Measurements from ENCODE around the gene IGDCC3. TPM values are rescaled to one million over a fixed set of nuclear protein-coding genes. Genes with fewer than 3 reads are reported as not detected.

Gene IGDCC3
- total RNA-seq, 1 donor from 2014 or later: 125 TPM

DNA sequence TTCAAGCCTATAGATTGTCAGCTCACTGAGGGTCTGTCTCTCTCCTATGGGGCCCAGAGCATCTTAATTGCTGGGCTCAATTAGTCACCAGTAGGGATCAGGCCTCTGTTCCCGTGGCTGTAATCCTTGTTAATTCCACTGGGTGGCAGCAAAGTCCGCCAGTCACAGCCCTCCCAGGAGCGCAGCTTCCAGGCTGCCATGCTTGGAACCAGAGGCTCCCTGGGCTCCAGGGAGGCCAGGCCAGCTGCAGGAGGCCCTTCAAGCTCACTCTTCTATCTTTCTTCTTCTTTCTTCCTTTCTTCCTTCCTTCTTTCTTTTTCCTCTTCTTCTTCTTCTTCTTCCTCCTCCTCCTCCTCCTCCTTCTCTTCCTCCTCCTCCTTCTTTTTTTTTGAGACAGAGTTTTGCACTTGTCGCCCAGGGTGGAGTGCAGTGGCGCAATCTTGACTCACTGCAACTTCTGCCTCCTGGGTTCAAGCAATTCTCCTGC is 58.9 kb downstream of the IGDCC3 start:
- no peaks in the 10 kb centered on the region for H3K4me1 Mint-ChIP-seq (ENCODE audit: low read depth)
- no peak overlapping the region for H3K27ac Mint-ChIP-seq
- peak; percentile 81 for DNase-seq (ENCODE audit: low spot score, unreplicated experiment)
- peaks cover 5% of the 10 kb centered on the region for H3K27me3 Mint-ChIP-seq
- H3K9me3 Mint-ChIP-seq (ENCODE audit: low read depth): no peaks in the 10 kb centered on the region
- no peaks in the 10 kb centered on the region for H3K36me3 Mint-ChIP-seq (ENCODE audit: insufficient read depth)
- H3K4me3 Mint-ChIP-seq (ENCODE audit: low read depth): no peak overlapping the region
- TF ChIP-seq, protein P1, sequence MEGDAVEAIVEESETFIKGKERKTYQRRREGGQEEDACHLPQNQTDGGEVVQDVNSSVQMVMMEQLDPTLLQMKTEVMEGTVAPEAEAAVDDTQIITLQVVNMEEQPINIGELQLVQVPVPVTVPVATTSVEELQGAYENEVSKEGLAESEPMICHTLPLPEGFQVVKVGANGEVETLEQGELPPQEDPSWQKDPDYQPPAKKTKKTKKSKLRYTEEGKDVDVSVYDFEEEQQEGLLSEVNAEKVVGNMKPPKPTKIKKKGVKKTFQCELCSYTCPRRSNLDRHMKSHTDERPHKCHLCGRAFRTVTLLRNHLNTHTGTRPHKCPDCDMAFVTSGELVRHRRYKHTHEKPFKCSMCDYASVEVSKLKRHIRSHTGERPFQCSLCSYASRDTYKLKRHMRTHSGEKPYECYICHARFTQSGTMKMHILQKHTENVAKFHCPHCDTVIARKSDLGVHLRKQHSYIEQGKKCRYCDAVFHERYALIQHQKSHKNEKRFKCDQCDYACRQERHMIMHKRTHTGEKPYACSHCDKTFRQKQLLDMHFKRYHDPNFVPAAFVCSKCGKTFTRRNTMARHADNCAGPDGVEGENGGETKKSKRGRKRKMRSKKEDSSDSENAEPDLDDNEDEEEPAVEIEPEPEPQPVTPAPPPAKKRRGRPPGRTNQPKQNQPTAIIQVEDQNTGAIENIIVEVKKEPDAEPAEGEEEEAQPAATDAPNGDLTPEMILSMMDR (IDR thresholded peaks at IDR 0.05; ENCODE audit: unreplicated experiment): peak; percentile 94

DNA sequence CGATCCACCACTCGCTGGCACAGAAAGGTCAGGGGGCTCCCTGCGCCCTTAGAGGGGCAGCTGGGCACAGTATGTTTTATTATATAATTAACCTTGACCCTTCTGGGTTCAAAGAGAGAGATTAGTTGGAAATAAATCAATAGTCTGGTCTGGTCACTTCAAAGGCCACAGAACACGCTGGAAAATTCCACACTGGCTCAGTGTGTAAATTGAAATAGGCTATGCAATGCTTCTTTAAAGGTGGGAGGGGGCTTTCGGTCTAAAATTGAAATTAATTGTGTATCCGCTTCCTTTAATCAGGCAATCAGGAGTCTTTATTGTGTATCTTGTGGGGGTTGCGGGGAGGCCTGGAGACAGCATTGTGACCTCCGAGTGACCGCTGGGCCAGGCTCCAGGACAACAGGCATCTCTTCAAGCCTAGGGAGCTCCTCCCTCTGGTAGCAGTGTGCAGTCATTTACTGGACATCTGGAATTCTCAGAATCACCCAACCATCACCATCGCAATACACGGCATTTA is 65.3 kb downstream of the IGDCC3 start:
- H3K4me3 Mint-ChIP-seq (ENCODE audit: low read depth): no peak overlapping the region
- DNase-seq (ENCODE audit: low spot score, unreplicated experiment): no peak
- peaks cover 2% of the 10 kb centered on the region for H3K27me3 Mint-ChIP-seq
- no peaks in the 10 kb centered on the region for H3K36me3 Mint-ChIP-seq (ENCODE audit: insufficient read depth)
- H3K4me1 Mint-ChIP-seq (ENCODE audit: low read depth): peaks cover 15% of the 10 kb centered on the region
- peak overlapping the region; percentile 69 for H3K27ac Mint-ChIP-seq
- TF ChIP-seq, protein P1 (IDR thresholded peaks at IDR 0.05; ENCODE audit: unreplicated experiment): no peak
- H3K9me3 Mint-ChIP-seq (ENCODE audit: low read depth): no peaks in the 10 kb centered on the region

DNA sequence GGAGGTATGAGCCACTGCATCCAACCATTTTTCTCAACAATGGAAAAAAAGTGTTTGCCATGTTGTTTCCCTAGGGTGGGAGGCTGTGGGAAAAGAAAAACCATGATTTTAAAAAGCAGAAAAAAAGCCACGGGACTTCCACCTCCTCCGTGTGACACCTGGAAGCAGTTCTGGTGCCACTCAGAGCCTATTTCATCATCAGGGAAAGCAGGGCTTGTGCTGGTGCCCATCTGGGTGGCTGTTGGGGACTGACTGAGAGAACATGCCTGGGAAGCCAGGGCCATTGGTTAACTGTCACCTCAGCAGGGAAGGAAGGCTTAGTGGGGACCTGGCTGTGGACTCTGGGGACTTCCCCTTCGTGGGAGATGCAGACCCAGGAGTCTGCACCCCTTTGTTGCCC is 66.0 kb downstream of the IGDCC3 start:
- no peak for DNase-seq (ENCODE audit: low spot score, unreplicated experiment)
- Mint-ChIP-seq H3K9me3 (ENCODE audit: low read depth) (no peaks in the 10 kb centered on the region), H3K27ac (no peak overlapping the region), H3K4me1 (ENCODE audit: low read depth) (peaks cover 15% of the 10 kb centered on the region), H3K4me3 (ENCODE audit: low read depth) (no peak overlapping the region), H3K27me3 (peaks cover 2% of the 10 kb centered on the region), H3K36me3 (ENCODE audit: insufficient read depth) (no peaks in the 10 kb centered on the region)
- TF ChIP-seq, protein P1 (IDR thresholded peaks at IDR 0.05; ENCODE audit: unreplicated experiment): no peak

DNA sequence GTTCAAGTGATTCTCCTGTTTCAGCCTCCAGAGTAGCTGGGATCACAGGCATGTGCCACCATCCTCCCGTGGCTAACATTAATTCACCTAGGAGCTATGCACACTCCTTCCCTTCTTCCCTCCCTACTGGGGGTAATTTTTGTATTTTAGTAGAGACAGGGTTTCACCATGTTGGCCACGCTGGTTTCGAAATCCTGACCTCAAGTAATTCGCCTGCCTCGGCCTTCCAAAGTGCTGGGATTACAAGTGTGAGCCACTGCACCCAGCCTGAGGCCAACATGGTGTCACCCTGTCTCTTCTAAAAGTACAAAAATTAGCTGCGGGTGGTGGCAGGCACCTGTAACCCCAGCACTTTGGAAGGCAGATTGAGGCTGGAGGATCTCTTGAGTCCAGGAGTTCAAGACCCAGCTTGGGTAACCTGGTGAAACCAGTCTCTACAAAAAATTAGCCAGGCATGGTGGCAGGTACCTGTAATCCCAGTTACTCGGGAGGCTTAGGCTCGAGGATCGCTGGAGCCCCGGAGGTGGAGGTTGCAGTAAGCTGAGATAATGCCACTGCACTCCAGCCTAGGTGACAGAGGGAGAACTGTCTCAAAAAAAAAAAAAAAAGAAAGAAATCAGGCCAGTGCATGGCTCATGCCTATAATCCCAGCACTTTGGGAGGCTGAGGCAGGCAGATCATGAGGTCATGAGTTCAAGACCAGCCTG is 67.2 kb downstream of the IGDCC3 start:
- no peak for DNase-seq (ENCODE audit: low spot score, unreplicated experiment)
- no peaks in the 10 kb centered on the region for H3K36me3 Mint-ChIP-seq (ENCODE audit: insufficient read depth)
- peaks cover 15% of the 10 kb centered on the region for H3K4me1 Mint-ChIP-seq (ENCODE audit: low read depth)
- no peak overlapping the region for H3K4me3 Mint-ChIP-seq (ENCODE audit: low read depth)
- peaks cover 2% of the 10 kb centered on the region for H3K27me3 Mint-ChIP-seq
- no peaks in the 10 kb centered on the region for H3K9me3 Mint-ChIP-seq (ENCODE audit: low read depth)
- H3K27ac Mint-ChIP-seq: no peak overlapping the region
- TF ChIP-seq, protein P1 (IDR thresholded peaks at IDR 0.05; ENCODE audit: unreplicated experiment): no peak

DNA sequence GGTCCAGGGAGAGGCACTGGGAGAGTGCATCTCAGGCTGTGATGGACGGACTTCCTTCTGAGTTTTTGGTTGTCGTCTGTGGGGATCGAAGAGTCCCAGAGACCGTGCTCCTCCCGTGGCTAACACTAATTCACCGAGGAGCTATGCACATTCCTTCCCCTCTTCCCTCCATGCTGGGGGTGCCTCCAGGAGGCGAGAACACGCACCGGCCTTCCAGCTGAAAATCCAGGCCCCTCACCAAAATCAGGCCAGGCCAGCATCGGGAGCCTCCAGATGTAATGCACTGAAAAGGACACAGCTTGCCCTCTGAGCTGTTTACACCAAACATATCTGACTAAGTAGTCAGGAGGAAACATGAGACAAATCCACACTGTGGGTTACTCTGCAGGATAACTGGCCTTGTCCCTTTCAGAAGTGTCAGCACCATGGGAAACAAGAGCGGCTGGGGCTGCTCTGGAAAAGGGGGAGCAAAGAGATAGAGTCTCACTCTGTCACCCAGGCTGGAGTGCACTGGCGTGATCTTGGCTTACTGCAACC is 67.9 kb downstream of the IGDCC3 start:
- no peaks in the 10 kb centered on the region for H3K9me3 Mint-ChIP-seq (ENCODE audit: low read depth)
- no peak for DNase-seq (ENCODE audit: low spot score, unreplicated experiment)
- no peaks in the 10 kb centered on the region for H3K27me3 Mint-ChIP-seq
- TF ChIP-seq, protein P1 (IDR thresholded peaks at IDR 0.05; ENCODE audit: unreplicated experiment): no peak
- H3K4me1 Mint-ChIP-seq (ENCODE audit: low read depth): peaks cover 15% of the 10 kb centered on the region
- H3K27ac Mint-ChIP-seq: peak overlapping the region; percentile 4
- no peaks in the 10 kb centered on the region for H3K36me3 Mint-ChIP-seq (ENCODE audit: insufficient read depth)
- no peak overlapping the region for H3K4me3 Mint-ChIP-seq (ENCODE audit: low read depth)

Data from progenitor cell of endocrine pancreas (in vitro differentiated cells).